H1 (cell line): Measurements from ENCODE around the gene TCEAL7. TPM values are rescaled to one million over a fixed set of nuclear protein-coding genes. Genes with fewer than 3 reads are reported as not detected.

Experiments
- CTCF ChIA-PET: fragments of 300-600 bp; sonication (Branson Sonifier 250); formaldehyde crosslinking; loops from one replicate; lab custom pipeline; 2021; ENCODE audit not compliant: partially characterized antibody; lab: Charles Lee
- POLR2A ChIA-PET: fragments of 300-600 bp; sonication (Branson Sonifier 250); formaldehyde crosslinking; loops from one replicate; lab custom pipeline; 2021; ENCODE audit warnings: inconsistent platforms; ENCODE audit not compliant: partially characterized antibody; lab: Charles Lee
- DNase-seq, 2 experiments: peaks; one replicate each; pipeline versions ENCODE4 v3.0.0 to v3.0.0-alpha.2; 2010 to 2022; ENCODE audit warnings: low spot score in 2 of 2, low read depth in 1 of 2, mixed read lengths in 1 of 2
- FAIRE-seq: peaks from 2 replicates; lab custom pipeline; 2011; peaks lifted over from hg19 to GRCh38; lab: Jason Lieb, UNC
- H2AFZ ChIP-seq: 2 replicates; pipeline ENCODE4 v1.8.1; 2012; ENCODE audit warnings: low read length, inconsistent platforms
- H2AK5ac ChIP-seq: 2 replicates; pipeline ENCODE4 v1.6.1; 2013; ENCODE audit warnings: low read depth, low read length
- H2BK120ac ChIP-seq: replicated peaks from 2 replicates; pipeline ENCODE3; 2013; ENCODE audit warnings: low read depth, low read length, inconsistent platforms
- H2BK12ac ChIP-seq: 2 replicates; pipeline ENCODE4 v1.6.1; 2013; ENCODE audit warnings: low read depth, low read length
- H2BK15ac ChIP-seq: 2 replicates; pipeline ENCODE4 v1.6.1; 2013; ENCODE audit warnings: low read length
- H2BK20ac ChIP-seq: 2 replicates; pipeline ENCODE4 v1.6.1; 2013; ENCODE audit warnings: low read length
- H2BK5ac ChIP-seq: 2 replicates; pipeline ENCODE4 v1.6.1; 2013; ENCODE audit warnings: low read depth, low read length
- H3K14ac ChIP-seq: 2 replicates; pipeline ENCODE4 v1.6.1; 2013; ENCODE audit warnings: inconsistent platforms; ENCODE audit not compliant: insufficient read length
- H3K18ac ChIP-seq: 2 replicates; pipeline ENCODE4 v1.6.1; 2013; ENCODE audit warnings: low read length; ENCODE audit errors: extremely low read depth
- H3K23ac ChIP-seq: 2 replicates; pipeline ENCODE4 v1.6.1; 2013; ENCODE audit warnings: inconsistent platforms; ENCODE audit not compliant: insufficient read length
- H3K23me2 ChIP-seq: 2 replicates; pipeline ENCODE4 v1.6.1; 2013; ENCODE audit warnings: low read depth, low read length
- H3K27ac ChIP-seq: 2 replicates; pipeline ENCODE4 v1.6.1; 2011; ENCODE audit warnings: low read depth, low read length, inconsistent platforms
- H3K27me3 ChIP-seq, 4 experiments: replicated peaks in 1 of 4; 1 replicate in 1 of 4; 2 replicates in 3 of 4; pipeline versions ENCODE4 v1.6.1 to v1.8.1; 2011 to 2013; ENCODE audit warnings: low read length in 3 of 4, mild to moderate bottlenecking in 3 of 4, inconsistent platforms in 2 of 4, mixed read lengths in 2 of 4, moderate library complexity in 1 of 4; ENCODE audit not compliant: control insufficient read depth in 3 of 4, insufficient read depth in 3 of 4; ENCODE audit errors: extremely low read depth in 1 of 4
- H3K36me3 ChIP-seq, 4 experiments: 2 replicates each; pipeline versions ENCODE4 v1.6.1 to v1.8.1; 2011 to 2013; ENCODE audit warnings: mild to moderate bottlenecking in 4 of 4, low read length in 3 of 4, moderate library complexity in 2 of 4, control low read depth in 1 of 4, inconsistent platforms in 1 of 4; ENCODE audit not compliant: insufficient read depth in 4 of 4, control insufficient read depth in 2 of 4
- H3K4ac ChIP-seq: replicated peaks from 2 replicates; pipeline ENCODE3; 2013; ENCODE audit warnings: low read length, low read depth, mixed read lengths, inconsistent platforms; ENCODE audit not compliant: insufficient read length
- H3K4me1 ChIP-seq, 4 experiments: replicated peaks in 1 of 4; 1 replicate in 1 of 4; 2 replicates in 3 of 4; pipeline versions ENCODE4 v1.6.1 to v1.8.1; 2011 to 2013; ENCODE audit warnings: low read length in 3 of 4, inconsistent platforms in 2 of 4, mixed read lengths in 1 of 4; ENCODE audit not compliant: insufficient read depth in 4 of 4, control insufficient read depth in 3 of 4
- H3K4me2 ChIP-seq, 2 experiments: 2 replicates each; pipeline versions ENCODE4 v1.6.1 to v1.8.1; 2011 to 2013; ENCODE audit warnings: low read depth in 2 of 2, low read length in 2 of 2, control low read depth in 1 of 2, inconsistent platforms in 1 of 2, mild to moderate bottlenecking in 1 of 2; ENCODE audit not compliant: insufficient read depth in 1 of 2
- H3K4me3 ChIP-seq, 4 experiments: fragments of 200-600, 300-600 bp in 1 of 4; sonication (generic), shearing (Covaris generic), sonication (Bioruptor Twin) in 1 of 4; 2 replicates each; pipeline versions ENCODE4 v1.5.1 to v1.8.1; 2011 to 2016; ENCODE audit warnings: low read length in 4 of 4, low read depth in 3 of 4, control low read depth in 2 of 4, inconsistent platforms in 2 of 4, mild to moderate bottlenecking in 2 of 4, mixed read lengths in 1 of 4, moderate library complexity in 1 of 4; ENCODE audit not compliant: insufficient read depth in 2 of 4; ENCODE audit errors: extremely low read depth in 1 of 4
- H3K56ac ChIP-seq: replicated peaks from 2 replicates; pipeline ENCODE3; 2013; ENCODE audit warnings: low read depth, mild to moderate bottlenecking, mixed read lengths, low read length, inconsistent platforms; ENCODE audit not compliant: insufficient read length
- H3K79me1 ChIP-seq: 2 replicates; pipeline ENCODE4 v1.6.1; 2013; ENCODE audit warnings: low read depth, low read length, control low read depth
- H3K79me2 ChIP-seq, 2 experiments: 2 replicates each; pipeline versions ENCODE4 v1.6.1 to v1.8.1; 2012 to 2013; ENCODE audit warnings: low read length in 2 of 2, mild to moderate bottlenecking in 2 of 2, inconsistent platforms in 1 of 2; ENCODE audit not compliant: insufficient read depth in 2 of 2, control insufficient read depth in 1 of 2
- H3K9ac ChIP-seq, 4 experiments: replicated peaks in 1 of 4; 1 replicate in 1 of 4; 2 replicates in 3 of 4; pipeline versions ENCODE4 v1.6.1 to v1.8.1; 2011 to 2013; ENCODE audit warnings: low read depth in 3 of 4, low read length in 3 of 4, control low read depth in 2 of 4, mild to moderate bottlenecking in 2 of 4, moderate library complexity in 2 of 4, inconsistent platforms in 1 of 4; ENCODE audit errors: extremely low read depth in 1 of 4
- H3K9me3 ChIP-seq, 2 experiments: 2 replicates each; pipeline versions ENCODE4 v1.6.1 to v1.8.1; 2012 to 2013; ENCODE audit warnings: mild to moderate bottlenecking in 2 of 2, moderate library complexity in 2 of 2, control low read depth in 1 of 2, inconsistent platforms in 1 of 2, low read depth in 1 of 2, low read length in 1 of 2, mixed read lengths in 1 of 2; ENCODE audit not compliant: insufficient read depth in 2 of 2
- H4K20me1 ChIP-seq, 2 experiments: replicated peaks in 1 of 2; 2 replicates each; pipeline versions ENCODE3 to v1.8.1; 2011 to 2013; ENCODE audit warnings: inconsistent platforms in 2 of 2, low read length in 2 of 2, mild to moderate bottlenecking in 1 of 2; ENCODE audit not compliant: insufficient read depth in 2 of 2, control insufficient read depth in 1 of 2
- H4K5ac ChIP-seq: 2 replicates; pipeline ENCODE4 v1.6.1; 2013; ENCODE audit warnings: low read length, low read depth, mixed read lengths, inconsistent platforms; ENCODE audit not compliant: insufficient read length
- H4K8ac ChIP-seq: 2 replicates; pipeline ENCODE4 v1.8.0; 2013; ENCODE audit warnings: mild to moderate bottlenecking, moderate library complexity, low read length, inconsistent platforms; ENCODE audit not compliant: insufficient read depth; ENCODE audit errors: extremely low read depth
- H4K91ac ChIP-seq: replicated peaks from 2 replicates; pipeline ENCODE3; 2013; ENCODE audit warnings: low read length, mixed read lengths, inconsistent platforms; ENCODE audit not compliant: insufficient read length
- BCL11A ChIP-seq, 2 experiments: IDR thresholded peaks; one replicate each; pipeline ENCODE4 v1.6.1; 2011; ENCODE audit warnings: low read depth in 2 of 2, low read length in 2 of 2, mild to moderate bottlenecking in 2 of 2
- BRCA1 ChIP-seq: IDR thresholded peaks from 2 replicates; pipeline ENCODE4 v1.6.1; 2012; ENCODE audit warnings: low read depth, low read length, improper control_type of control experiment
- CEBPB ChIP-seq: IDR thresholded peaks from 2 replicates; pipeline ENCODE4 v1.6.1; 2012; ENCODE audit warnings: low read depth, low read length
- WGBS, 2 experiments: shearing (Covaris generic) in 1 of 2; methylation state at CpG; one replicate each; pipeline versions ENCODE4 v1.1.6 to v1.1.7; 2013 to 2015; ENCODE audit warnings: low lambda C conversion rate in 2 of 2, mixed read lengths in 2 of 2, inconsistent platforms in 1 of 2, low coverage in 1 of 2, missing lambda C conversion rate in 1 of 2; ENCODE audit not compliant: insufficient replicate concordance in 2 of 2, insufficient coverage in 1 of 2, insufficient read length in 1 of 2; ENCODE audit errors: extremely low coverage in 1 of 2, missing lambda C conversion rate in 1 of 2; 5-methylcytosine and 5-hydroxymethylcytosine counted together
- polyA plus RNA-seq, 7 experiments: library from polyadenylated mRNA; depleted of rRNA in 3 of 7; stranded (reverse) in 5 of 7; unstranded in 2 of 7; fragments of >200 nt in 5 of 7; fragments of 200-250 nt in 2 of 7; gene quantifications; 1 replicate in 5 of 7; 2 replicates in 1 of 7; 4 replicates in 1 of 7; pipeline versions ENCODE4 v1.2.1 to v1.2.3, GENCODE V29; 2011 to 2013; ENCODE audit warnings: missing spikeins in 2 of 7, mixed read lengths in 2 of 7
- total RNA-seq: library from RNA; stranded (reverse); fragmentation: NEBNext Ultra II Directional; extraction: Animal tissue kit (Norgen Biotek cat#: 25700); gene quantifications from 2 replicates; pipeline ENCODE4 v1.2.1, GENCODE V29; 2021

TCEAL7 gene
- total and polyA plus RNA-seq, 2 of the 8 experiments (the other 6 are each of a cell fraction or from before 2014, with no cell fraction given), result 7.9 to 11.6 TPM

DNA sequence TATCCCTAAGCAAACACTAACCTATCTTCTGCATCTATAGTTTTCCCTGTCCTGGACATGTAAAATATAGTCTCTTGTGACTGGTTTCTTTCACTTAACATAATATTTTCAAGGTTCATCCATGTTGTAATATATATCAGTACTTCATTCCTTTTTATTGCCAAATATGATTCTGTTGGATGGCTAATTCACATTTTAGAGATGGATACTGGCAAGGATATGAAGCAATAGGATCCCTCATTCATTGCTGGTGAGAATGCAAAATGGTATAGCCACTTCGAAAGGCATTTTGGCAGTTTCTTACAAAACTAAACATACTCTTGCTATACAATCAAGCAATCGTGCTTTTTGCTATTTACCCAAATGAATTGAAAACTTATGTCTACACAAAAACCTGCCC, 33.0 kb downstream of the TCEAL7 start:
- no peaks in the 10 kb centered on the region for H3K27me3 ChIP-seq
- no peak overlapping the region for H3K4ac ChIP-seq
- H4K20me1 ChIP-seq, result no peaks in the 10 kb centered on the region
- H3K56ac ChIP-seq, result no peak overlapping the region
- no peak overlapping the region for H4K91ac ChIP-seq
- H3K27ac ChIP-seq, result no peak overlapping the region
- no peak overlapping the region for H3K4me3 ChIP-seq
- WGBS, 2 experiments, result 88% methylated on average over 2 of the region's 2 CpGs; no CpG with 5 or more reads in 1 of the 2 experiments
- H3K79me2 ChIP-seq, result no peaks in the 10 kb centered on the region
- no peaks in the 10 kb centered on the region for H3K23me2 ChIP-seq
- TF ChIP-seq BCL11A (IDR thresholded peaks at IDR 0.05; ENCODE audit: low read depth in 2 of 2, low read length in 2 of 2), result no peak
- TF ChIP-seq CEBPB, result no peak
- no peak for TF ChIP-seq BRCA1
- TF ChIP-seq, all 59 proteins: peak for 0
- ChIA-PET CTCF (interaction anchor here (0.7 kb wide), 1 partner anchor 127 kb away, joined by 3 read pairs; no protein-coding TSS in a partner anchor), POLR2A (no interaction called here)
- Histone ChIP-seq H3K9ac (no peak overlapping the region), H3K36me3 (peaks cover 0 to 4% (median 0%) of the 10 kb centered on the region in 4 experiments; a peak in 1 of 8 replicates), H3K18ac (no peak overlapping the region), H2BK5ac (no peak overlapping the region), H2BK120ac (no peak overlapping the region), H3K4me2 (no peak overlapping the region), H2BK20ac (no peak overlapping the region), H3K14ac (no peak overlapping the region), H2AK5ac (no peak overlapping the region), H2BK15ac (no peak overlapping the region), H3K4me1 (peaks cover 0 to 2% (median 0%) of the 10 kb centered on the region in 4 experiments; a peak in 1 of 7 replicates), H3K23ac (no peak overlapping the region), H3K9me3 (no peaks in the 10 kb centered on the region), H2AFZ (no peak overlapping the region), H2BK12ac (no peak overlapping the region), H4K5ac (no peak overlapping the region), H4K8ac (no peak overlapping the region), H3K79me1 (no peaks in the 10 kb centered on the region)
- no peak for FAIRE-seq
- no peak for DNase-seq
